H1 (cell line): ENCODE data around the gene SYK. TPM values are rescaled to one million over a fixed set of nuclear protein-coding genes. Genes with fewer than 3 reads are reported as not detected.

Source experiments
- CTCF ChIA-PET: fragments of 300-600 bp; sonication (Branson Sonifier 250); formaldehyde crosslinking; loops from one replicate; lab custom pipeline; 2021; ENCODE audit not compliant: partially characterized antibody; lab: Charles Lee
- POLR2A ChIA-PET: fragments of 300-600 bp; sonication (Branson Sonifier 250); formaldehyde crosslinking; loops from one replicate; lab custom pipeline; 2021; ENCODE audit warnings: inconsistent platforms; ENCODE audit not compliant: partially characterized antibody; lab: Charles Lee
- DNase-seq, 2 experiments: peaks; one replicate each; pipeline versions ENCODE4 v3.0.0 to v3.0.0-alpha.2; 2010 to 2022; ENCODE audit warnings: low spot score in 2 of 2, low read depth in 1 of 2, mixed read lengths in 1 of 2
- FAIRE-seq: peaks from 2 replicates; lab custom pipeline; 2011; peaks lifted over from hg19 to GRCh38; lab: Jason Lieb, UNC
- H2AFZ ChIP-seq: 2 replicates; pipeline ENCODE4 v1.8.1; 2012; ENCODE audit warnings: low read length, inconsistent platforms
- H2AK5ac ChIP-seq: 2 replicates; pipeline ENCODE4 v1.6.1; 2013; ENCODE audit warnings: low read depth, low read length
- H2BK120ac ChIP-seq: replicated peaks from 2 replicates; pipeline ENCODE3; 2013; ENCODE audit warnings: low read depth, low read length, inconsistent platforms
- H2BK12ac ChIP-seq: 2 replicates; pipeline ENCODE4 v1.6.1; 2013; ENCODE audit warnings: low read depth, low read length
- H2BK15ac ChIP-seq: 2 replicates; pipeline ENCODE4 v1.6.1; 2013; ENCODE audit warnings: low read length
- H2BK20ac ChIP-seq: 2 replicates; pipeline ENCODE4 v1.6.1; 2013; ENCODE audit warnings: low read length
- H2BK5ac ChIP-seq: 2 replicates; pipeline ENCODE4 v1.6.1; 2013; ENCODE audit warnings: low read depth, low read length
- H3K14ac ChIP-seq: 2 replicates; pipeline ENCODE4 v1.6.1; 2013; ENCODE audit warnings: inconsistent platforms; ENCODE audit not compliant: insufficient read length
- H3K18ac ChIP-seq: 2 replicates; pipeline ENCODE4 v1.6.1; 2013; ENCODE audit warnings: low read length; ENCODE audit errors: extremely low read depth
- H3K23ac ChIP-seq: 2 replicates; pipeline ENCODE4 v1.6.1; 2013; ENCODE audit warnings: inconsistent platforms; ENCODE audit not compliant: insufficient read length
- H3K23me2 ChIP-seq: 2 replicates; pipeline ENCODE4 v1.6.1; 2013; ENCODE audit warnings: low read depth, low read length
- H3K27ac ChIP-seq: 2 replicates; pipeline ENCODE4 v1.6.1; 2011; ENCODE audit warnings: low read depth, low read length, inconsistent platforms
- H3K27me3 ChIP-seq, 4 experiments: replicated peaks in 1 of 4; 1 replicate in 1 of 4; 2 replicates in 3 of 4; pipeline versions ENCODE4 v1.6.1 to v1.8.1; 2011 to 2013; ENCODE audit warnings: low read length in 3 of 4, mild to moderate bottlenecking in 3 of 4, inconsistent platforms in 2 of 4, mixed read lengths in 2 of 4, moderate library complexity in 1 of 4; ENCODE audit not compliant: control insufficient read depth in 3 of 4, insufficient read depth in 3 of 4; ENCODE audit errors: extremely low read depth in 1 of 4
- H3K36me3 ChIP-seq, 4 experiments: 2 replicates each; pipeline versions ENCODE4 v1.6.1 to v1.8.1; 2011 to 2013; ENCODE audit warnings: mild to moderate bottlenecking in 4 of 4, low read length in 3 of 4, moderate library complexity in 2 of 4, control low read depth in 1 of 4, inconsistent platforms in 1 of 4; ENCODE audit not compliant: insufficient read depth in 4 of 4, control insufficient read depth in 2 of 4
- H3K4ac ChIP-seq: replicated peaks from 2 replicates; pipeline ENCODE3; 2013; ENCODE audit warnings: low read length, low read depth, mixed read lengths, inconsistent platforms; ENCODE audit not compliant: insufficient read length
- H3K4me1 ChIP-seq, 4 experiments: replicated peaks in 1 of 4; 1 replicate in 1 of 4; 2 replicates in 3 of 4; pipeline versions ENCODE4 v1.6.1 to v1.8.1; 2011 to 2013; ENCODE audit warnings: low read length in 3 of 4, inconsistent platforms in 2 of 4, mixed read lengths in 1 of 4; ENCODE audit not compliant: insufficient read depth in 4 of 4, control insufficient read depth in 3 of 4
- H3K4me2 ChIP-seq, 2 experiments: 2 replicates each; pipeline versions ENCODE4 v1.6.1 to v1.8.1; 2011 to 2013; ENCODE audit warnings: low read depth in 2 of 2, low read length in 2 of 2, control low read depth in 1 of 2, inconsistent platforms in 1 of 2, mild to moderate bottlenecking in 1 of 2; ENCODE audit not compliant: insufficient read depth in 1 of 2
- H3K4me3 ChIP-seq, 4 experiments: fragments of 200-600, 300-600 bp in 1 of 4; sonication (generic), shearing (Covaris generic), sonication (Bioruptor Twin) in 1 of 4; 2 replicates each; pipeline versions ENCODE4 v1.5.1 to v1.8.1; 2011 to 2016; ENCODE audit warnings: low read length in 4 of 4, low read depth in 3 of 4, control low read depth in 2 of 4, inconsistent platforms in 2 of 4, mild to moderate bottlenecking in 2 of 4, mixed read lengths in 1 of 4, moderate library complexity in 1 of 4; ENCODE audit not compliant: insufficient read depth in 2 of 4; ENCODE audit errors: extremely low read depth in 1 of 4
- H3K56ac ChIP-seq: replicated peaks from 2 replicates; pipeline ENCODE3; 2013; ENCODE audit warnings: low read depth, mild to moderate bottlenecking, mixed read lengths, low read length, inconsistent platforms; ENCODE audit not compliant: insufficient read length
- H3K79me1 ChIP-seq: 2 replicates; pipeline ENCODE4 v1.6.1; 2013; ENCODE audit warnings: low read depth, low read length, control low read depth
- H3K79me2 ChIP-seq, 2 experiments: 2 replicates each; pipeline versions ENCODE4 v1.6.1 to v1.8.1; 2012 to 2013; ENCODE audit warnings: low read length in 2 of 2, mild to moderate bottlenecking in 2 of 2, inconsistent platforms in 1 of 2; ENCODE audit not compliant: insufficient read depth in 2 of 2, control insufficient read depth in 1 of 2
- H3K9ac ChIP-seq, 4 experiments: replicated peaks in 1 of 4; 1 replicate in 1 of 4; 2 replicates in 3 of 4; pipeline versions ENCODE4 v1.6.1 to v1.8.1; 2011 to 2013; ENCODE audit warnings: low read depth in 3 of 4, low read length in 3 of 4, control low read depth in 2 of 4, mild to moderate bottlenecking in 2 of 4, moderate library complexity in 2 of 4, inconsistent platforms in 1 of 4; ENCODE audit errors: extremely low read depth in 1 of 4
- H3K9me3 ChIP-seq, 2 experiments: 2 replicates each; pipeline versions ENCODE4 v1.6.1 to v1.8.1; 2012 to 2013; ENCODE audit warnings: mild to moderate bottlenecking in 2 of 2, moderate library complexity in 2 of 2, control low read depth in 1 of 2, inconsistent platforms in 1 of 2, low read depth in 1 of 2, low read length in 1 of 2, mixed read lengths in 1 of 2; ENCODE audit not compliant: insufficient read depth in 2 of 2
- H4K20me1 ChIP-seq, 2 experiments: replicated peaks in 1 of 2; 2 replicates each; pipeline versions ENCODE3 to v1.8.1; 2011 to 2013; ENCODE audit warnings: inconsistent platforms in 2 of 2, low read length in 2 of 2, mild to moderate bottlenecking in 1 of 2; ENCODE audit not compliant: insufficient read depth in 2 of 2, control insufficient read depth in 1 of 2
- H4K5ac ChIP-seq: 2 replicates; pipeline ENCODE4 v1.6.1; 2013; ENCODE audit warnings: low read length, low read depth, mixed read lengths, inconsistent platforms; ENCODE audit not compliant: insufficient read length
- H4K8ac ChIP-seq: 2 replicates; pipeline ENCODE4 v1.8.0; 2013; ENCODE audit warnings: mild to moderate bottlenecking, moderate library complexity, low read length, inconsistent platforms; ENCODE audit not compliant: insufficient read depth; ENCODE audit errors: extremely low read depth
- H4K91ac ChIP-seq: replicated peaks from 2 replicates; pipeline ENCODE3; 2013; ENCODE audit warnings: low read length, mixed read lengths, inconsistent platforms; ENCODE audit not compliant: insufficient read length
- ATF2 ChIP-seq: IDR thresholded peaks from 2 replicates; pipeline ENCODE4 v1.6.1; 2012; ENCODE audit warnings: low read length, inconsistent platforms
- BACH1 ChIP-seq: IDR thresholded peaks from 2 replicates; pipeline ENCODE4 v1.6.1; 2012; ENCODE audit warnings: low read length, improper control_type of control experiment
- BRCA1 ChIP-seq: IDR thresholded peaks from 2 replicates; pipeline ENCODE4 v1.6.1; 2012; ENCODE audit warnings: low read depth, low read length, improper control_type of control experiment
- CHD2 ChIP-seq: IDR thresholded peaks from 2 replicates; pipeline ENCODE4 v1.6.1; 2012; ENCODE audit warnings: low read length, improper control_type of control experiment
- HDAC6 ChIP-seq: IDR thresholded peaks from one replicate; pipeline ENCODE4 v1.7.1; 2012; ENCODE audit warnings: low read depth, mild to moderate bottlenecking, inconsistent platforms, low read length, moderate library complexity
- KDM4A ChIP-seq: IDR thresholded peaks from one replicate; pipeline ENCODE4 v1.7.1; 2012; ENCODE audit warnings: low read depth, mild to moderate bottlenecking, moderate library complexity, low read length, inconsistent platforms; ENCODE audit not compliant: severe bottlenecking
- MAX ChIP-seq: IDR thresholded peaks from 2 replicates; pipeline ENCODE4 v1.6.1; 2012; ENCODE audit warnings: inconsistent platforms
- PHF8 ChIP-seq: fragments of 200-600 bp; sonication (generic); conservative IDR thresholded peaks from 2 replicates; pipeline ENCODE4 v1.7.1; 2012; ENCODE audit warnings: low read depth, mild to moderate bottlenecking, inconsistent platforms, low read length, moderate library complexity
- SRF ChIP-seq: IDR thresholded peaks from 2 replicates; pipeline ENCODE4 v1.6.1; 2011; ENCODE audit warnings: mild to moderate bottlenecking, low read depth, low read length, moderate library complexity
- TEAD4 ChIP-seq: IDR thresholded peaks from 2 replicates; pipeline ENCODE4 v1.6.1; 2012; ENCODE audit warnings: low read depth, low read length, inconsistent platforms, mixed read lengths
- USF2 ChIP-seq: IDR thresholded peaks from 2 replicates; pipeline ENCODE4 v1.6.1; 2011; ENCODE audit warnings: low read length, improper control_type of control experiment
- YY1 ChIP-seq: IDR thresholded peaks from 2 replicates; pipeline ENCODE4 v1.6.1; 2011; ENCODE audit warnings: low read depth, mild to moderate bottlenecking, low read length
- WGBS, 2 experiments: shearing (Covaris generic) in 1 of 2; methylation state at CpG; one replicate each; pipeline versions ENCODE4 v1.1.6 to v1.1.7; 2013 to 2015; ENCODE audit warnings: low lambda C conversion rate in 2 of 2, mixed read lengths in 2 of 2, inconsistent platforms in 1 of 2, low coverage in 1 of 2, missing lambda C conversion rate in 1 of 2; ENCODE audit not compliant: insufficient replicate concordance in 2 of 2, insufficient coverage in 1 of 2, insufficient read length in 1 of 2; ENCODE audit errors: extremely low coverage in 1 of 2, missing lambda C conversion rate in 1 of 2; 5-methylcytosine and 5-hydroxymethylcytosine counted together
- polyA plus RNA-seq, 7 experiments: library from polyadenylated mRNA; depleted of rRNA in 3 of 7; stranded (reverse) in 5 of 7; unstranded in 2 of 7; fragments of >200 nt in 5 of 7; fragments of 200-250 nt in 2 of 7; gene quantifications; 1 replicate in 5 of 7; 2 replicates in 1 of 7; 4 replicates in 1 of 7; pipeline versions ENCODE4 v1.2.1 to v1.2.3, GENCODE V29; 2011 to 2013; ENCODE audit warnings: missing spikeins in 2 of 7, mixed read lengths in 2 of 7
- total RNA-seq: library from RNA; stranded (reverse); fragmentation: NEBNext Ultra II Directional; extraction: Animal tissue kit (Norgen Biotek cat#: 25700); gene quantifications from 2 replicates; pipeline ENCODE4 v1.2.1, GENCODE V29; 2021

The SYK gene
- total and polyA plus RNA-seq, 2 of the 8 experiments (the other 6 are each of a cell fraction or from before 2014, with no cell fraction given) = 1.5 to 4.4 TPM

- H4K5ac ChIP-seq = no peak overlapping the region
- TF ChIP-seq HDAC6 (no peak), USF2 (no peak), BACH1 (no peak), MAX (no peak), TEAD4 (no peak), YY1 (no peak), KDM4A (no peak), BRCA1 (no peak), ATF2 (no peak), SRF (no peak), CHD2 (no peak), PHF8 (no peak)
Observed at GRCh38 chr9:90881648-90882047, 80.0 kb downstream of the SYK start.

More at GRCh38 chr9:90881648-90882047, 80.0 kb downstream of the SYK start:
- Histone ChIP-seq H4K20me1 (no peaks in the 10 kb centered on the region), H3K4me2 (no peak overlapping the region), H2BK12ac (no peak overlapping the region), H2AFZ (no peak overlapping the region), H2BK120ac (no peak overlapping the region), H2BK20ac (no peak overlapping the region), H3K23ac (no peak overlapping the region), H3K23me2 (no peaks in the 10 kb centered on the region), H3K79me1 (no peaks in the 10 kb centered on the region), H3K79me2 (no peaks in the 10 kb centered on the region), H3K4me3 (no peak overlapping the region), H3K4ac (no peak overlapping the region), H2BK15ac (no peak overlapping the region), H3K4me1 (no peaks in the 10 kb centered on the region), H3K27me3 (no peaks in the 10 kb centered on the region), H3K27ac (no peak overlapping the region), H3K9me3 (no peaks in the 10 kb centered on the region; a peak in 1 of 4 replicates), H2AK5ac (no peak overlapping the region), H3K56ac (no peak overlapping the region), H3K14ac (no peak overlapping the region), H3K36me3 (no peaks in the 10 kb centered on the region), H4K91ac (no peak overlapping the region), H4K8ac (no peak overlapping the region), H2BK5ac (no peak overlapping the region), H3K18ac (no peak overlapping the region), H3K9ac (no peak overlapping the region)
- FAIRE-seq = no peak
- 95% methylated on average over 9 of the region's 9 CpGs; no CpG with 5 or more reads in 1 of the 2 experiments for whole genome bisulfite sequencing, 2 experiments
- no peak for DNase-seq
- ChIA-PET POLR2A (no interaction called here), CTCF (interaction anchor here (1.3 kb wide), 1 partner anchor 11 kb away, joined by 3 read pairs; no protein-coding TSS in a partner anchor)
